Measurements from ENCODE around the gene CHI3L2.

The CHI3L2 gene

GRCh38 chr1:111252786-111253185 lies 25.3 kb downstream of the CHI3L2 start:
- no peak overlapping the region for H3K4me3 ChIP-seq (ENCODE audit: low read depth, low read length)
- in situ Hi-C loops (cut with HindIII; ENCODE audit: low pct_ligation_motif_present, low sequenced_read_pairs): no loop called here
- H3K36me3 ChIP-seq (replicated peaks): no peaks in the 10 kb centered on the region
- no peak overlapping the region for H3K27ac ChIP-seq
- no peak for DNase-seq
- H3K27me3 ChIP-seq (replicated peaks): no peaks in the 10 kb centered on the region
- TF ChIP-seq CTCF (IDR thresholded peaks at IDR 0.05; ENCODE audit: low read depth, low read length, missing control alignments): no peak

- Histone ChIP-seq H3K4me3 (ENCODE audit: low read depth, low read length) (no peak overlapping the region), H3K36me3 (replicated peaks) (no peaks in the 10 kb centered on the region), H3K27me3 (replicated peaks) (no peaks in the 10 kb centered on the region), H3K27ac (no peak overlapping the region)
- TF ChIP-seq CTCF (IDR thresholded peaks at IDR 0.05; ENCODE audit: low read depth, low read length, missing control alignments): no peak
- in situ Hi-C loops (cut with HindIII; ENCODE audit: low pct_ligation_motif_present, low sequenced_read_pairs): no loop called here
- no peak for DNase-seq
These were observed 26.4 kb downstream of the CHI3L2 start for GRCh38 chr1:111253876-111254275.

GRCh38 chr1:111256988-111257658 lies 29.6 kb downstream of the CHI3L2 start:
- Histone ChIP-seq H3K4me3 (ENCODE audit: low read depth, low read length) (no peak overlapping the region), H3K27ac (no peak overlapping the region), H3K27me3 (replicated peaks) (peaks cover 1% of the 10 kb centered on the region), H3K36me3 (replicated peaks) (no peaks in the 10 kb centered on the region)
- DNase-seq: no peak
- TF ChIP-seq CTCF (IDR thresholded peaks at IDR 0.05; ENCODE audit: low read depth, low read length, missing control alignments): no peak
- in situ Hi-C loops (cut with HindIII; ENCODE audit: low pct_ligation_motif_present, low sequenced_read_pairs): no loop called here

GRCh38 chr1:111267801-111268508 lies 40.4 kb downstream of the CHI3L2 start:
- Histone ChIP-seq H3K36me3 (replicated peaks) (no peaks in the 10 kb centered on the region), H3K27me3 (replicated peaks) (peaks cover 23% of the 10 kb centered on the region), H3K4me3 (ENCODE audit: low read depth, low read length) (no peak overlapping the region), H3K27ac (no peak overlapping the region)
- no peak for TF ChIP-seq CTCF (IDR thresholded peaks at IDR 0.05; ENCODE audit: low read depth, low read length, missing control alignments)
- in situ Hi-C loops (cut with HindIII; ENCODE audit: low pct_ligation_motif_present, low sequenced_read_pairs): no loop called here
- DNase-seq: no peak

GRCh38 chr1:111269825-111270406 lies 42.4 kb downstream of the CHI3L2 start:
- no peak overlapping the region for H3K4me3 ChIP-seq (ENCODE audit: low read depth, low read length)
- TF ChIP-seq CTCF (IDR thresholded peaks at IDR 0.05; ENCODE audit: low read depth, low read length, missing control alignments): no peak
- H3K27me3 ChIP-seq (replicated peaks): peaks cover 23% of the 10 kb centered on the region
- no peaks in the 10 kb centered on the region for H3K36me3 ChIP-seq (replicated peaks)
- in situ Hi-C loops (cut with HindIII; ENCODE audit: low pct_ligation_motif_present, low sequenced_read_pairs): no loop called here
- DNase-seq: no peak
- H3K27ac ChIP-seq: no peak overlapping the region
